Right atrium auricular region (tissue), 2 donors: ENCODE measurements around the gene ANKFN1. TPM values are rescaled to one million over a fixed set of nuclear protein-coding genes. Genes with fewer than 3 reads are reported as not detected.

Source experiments
- DNase-seq: peaks from one replicate; pipeline ENCODE4 v3.0.0-alpha.2; 2019; ENCODE audit warnings: low spot score
- H3K27ac ChIP-seq, 2 donors: fragments of 200-600 bp; sonication (generic); 1 replicate in 1 of 2; 2 replicates in 1 of 2; pipeline ENCODE4 v1.5.1; 2016 to 2019
- H3K27me3 ChIP-seq, 2 donors: fragments of 200-600 bp; sonication (generic); one replicate each; pipeline versions ENCODE4 v1.5.1 to v1.6.0; 2017 to 2019
- H3K36me3 ChIP-seq: fragments of 200-600 bp; sonication (generic); one replicate; pipeline ENCODE4 v1.5.1; 2016
- H3K4me1 ChIP-seq, 2 donors: fragments of 200-600 bp; sonication (generic); one replicate each; pipeline versions ENCODE4 v1.5.1 to v1.6.0; 2017 to 2019
- H3K4me3 ChIP-seq, 2 donors: fragments of 200-600 bp; sonication (generic); 1 replicate in 1 of 2; 2 replicates in 1 of 2; pipeline ENCODE4 v1.5.1; 2017 to 2019; ENCODE audit warnings: mild to moderate bottlenecking in 1 of 2, moderate library complexity in 1 of 2
- H3K9me3 ChIP-seq, 2 donors: fragments of 200-600 bp; sonication (generic); one replicate each; pipeline ENCODE4 v1.5.1; 2019
- total RNA-seq, 2 donors: library from RNA; depleted of rRNA; stranded (reverse); fragments of >200 nt; gene quantifications; one replicate each; pipeline ENCODE4 v1.1.0, GENCODE V29; 2016
- TF ChIP-seq, protein P1 (sequence below), 2 donors: fragments of 200-600 bp; sonication (generic); IDR thresholded peaks; one replicate each; pipeline ENCODE4 v1.5.1; 2019; ENCODE audit warnings: antibody characterized with exemption in 2 of 2

ANKFN1 gene
- total RNA-seq, 2 donors from 2014 or later: 0.67 TPM; not detected in 1

DNA sequence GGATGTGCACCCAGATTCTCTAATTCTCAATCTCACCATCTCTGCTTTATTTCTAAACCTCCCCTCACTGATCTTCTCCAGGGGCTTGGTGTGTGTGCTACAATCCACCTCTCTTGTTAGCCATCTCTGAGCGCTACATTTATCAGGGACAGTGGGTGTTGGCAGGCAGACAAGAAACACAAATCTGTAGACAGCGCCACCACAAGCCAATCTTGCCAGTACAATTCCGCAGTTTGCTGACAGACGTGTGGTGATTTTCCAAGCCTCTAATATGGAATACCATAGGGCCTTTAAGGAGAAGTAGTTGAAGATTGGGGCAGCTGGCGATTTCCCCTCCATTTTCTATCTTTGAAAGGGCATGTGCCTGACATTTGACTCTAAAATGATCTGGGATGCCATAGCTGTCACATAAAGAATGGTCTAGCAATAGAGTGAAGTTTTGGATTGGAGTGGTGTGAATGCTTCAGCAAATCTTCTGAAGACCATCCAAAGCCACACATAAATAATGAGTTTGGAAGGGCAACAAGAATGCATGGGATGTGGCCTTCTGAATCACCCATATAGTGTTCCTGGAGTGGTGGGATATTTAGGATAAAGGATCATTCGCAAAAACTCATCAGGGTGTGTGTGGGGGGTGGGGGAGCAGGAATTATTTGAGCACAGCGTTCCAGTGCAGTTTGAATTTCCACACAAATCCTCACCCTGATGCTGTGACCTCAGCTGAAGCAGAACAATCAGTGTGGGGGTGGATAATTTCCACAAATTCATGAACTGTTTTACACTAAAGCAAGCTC lies 12.0 kb upstream of the ANKFN1 start:
- H3K27me3 ChIP-seq: no peaks in the 10 kb centered on the region
- H3K4me1 ChIP-seq: no peaks in the 10 kb centered on the region
- H3K4me3 ChIP-seq: no peak overlapping the region
- TF ChIP-seq, protein P1, sequence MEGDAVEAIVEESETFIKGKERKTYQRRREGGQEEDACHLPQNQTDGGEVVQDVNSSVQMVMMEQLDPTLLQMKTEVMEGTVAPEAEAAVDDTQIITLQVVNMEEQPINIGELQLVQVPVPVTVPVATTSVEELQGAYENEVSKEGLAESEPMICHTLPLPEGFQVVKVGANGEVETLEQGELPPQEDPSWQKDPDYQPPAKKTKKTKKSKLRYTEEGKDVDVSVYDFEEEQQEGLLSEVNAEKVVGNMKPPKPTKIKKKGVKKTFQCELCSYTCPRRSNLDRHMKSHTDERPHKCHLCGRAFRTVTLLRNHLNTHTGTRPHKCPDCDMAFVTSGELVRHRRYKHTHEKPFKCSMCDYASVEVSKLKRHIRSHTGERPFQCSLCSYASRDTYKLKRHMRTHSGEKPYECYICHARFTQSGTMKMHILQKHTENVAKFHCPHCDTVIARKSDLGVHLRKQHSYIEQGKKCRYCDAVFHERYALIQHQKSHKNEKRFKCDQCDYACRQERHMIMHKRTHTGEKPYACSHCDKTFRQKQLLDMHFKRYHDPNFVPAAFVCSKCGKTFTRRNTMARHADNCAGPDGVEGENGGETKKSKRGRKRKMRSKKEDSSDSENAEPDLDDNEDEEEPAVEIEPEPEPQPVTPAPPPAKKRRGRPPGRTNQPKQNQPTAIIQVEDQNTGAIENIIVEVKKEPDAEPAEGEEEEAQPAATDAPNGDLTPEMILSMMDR (IDR thresholded peaks at IDR 0.05): no peak
- H3K27ac ChIP-seq: no peak overlapping the region
- no peaks in the 10 kb centered on the region for H3K36me3 ChIP-seq
- H3K9me3 ChIP-seq: no peaks in the 10 kb centered on the region
- DNase-seq: no peak

DNA sequence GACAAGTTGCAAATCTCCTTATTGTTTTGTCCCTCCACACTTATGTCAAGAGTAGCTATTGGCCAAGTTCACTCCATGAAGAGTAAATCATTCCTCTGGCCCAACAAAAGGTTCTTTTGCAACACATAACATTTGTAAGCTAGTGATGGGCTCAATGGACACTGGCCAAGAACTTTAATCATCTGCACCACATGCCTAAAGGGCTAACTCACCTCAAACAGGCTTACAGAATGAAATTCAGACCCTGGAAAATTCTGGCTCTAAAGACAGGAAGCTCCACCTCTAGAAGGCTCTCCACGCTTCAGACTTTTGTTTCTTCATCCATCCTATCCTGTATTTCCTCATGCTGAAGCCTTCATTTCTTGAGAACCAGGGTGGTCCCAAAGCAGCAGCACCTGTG lies 10.9 kb upstream of the ANKFN1 start:
- DNase-seq: no peak
- TF ChIP-seq, protein P1 (IDR thresholded peaks at IDR 0.05): no peak
- H3K27me3 ChIP-seq: no peaks in the 10 kb centered on the region
- no peak overlapping the region for H3K4me3 ChIP-seq
- no peak overlapping the region for H3K27ac ChIP-seq
- no peaks in the 10 kb centered on the region for H3K4me1 ChIP-seq
- no peaks in the 10 kb centered on the region for H3K9me3 ChIP-seq
- H3K36me3 ChIP-seq: no peaks in the 10 kb centered on the region

DNA sequence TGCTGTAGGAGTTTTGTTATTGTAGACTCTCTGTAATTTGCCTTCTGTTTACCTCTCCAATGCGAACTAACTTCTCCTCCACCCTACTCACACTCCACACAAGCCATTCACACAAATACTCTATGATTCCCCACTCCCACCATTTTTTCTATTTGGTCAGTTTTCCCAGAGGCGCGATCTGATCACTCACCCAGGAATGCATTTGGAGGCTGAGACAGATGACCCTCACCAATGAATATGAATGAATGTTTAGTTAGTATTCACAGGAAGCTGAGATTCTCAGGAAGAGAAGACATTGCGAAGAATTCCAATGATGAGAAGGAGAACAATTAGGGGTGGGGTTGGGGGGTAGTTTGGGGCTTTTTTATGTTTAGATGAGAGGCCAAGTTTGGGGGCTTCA lies 10.5 kb upstream of the ANKFN1 start:
- DNase-seq: no peak
- H3K4me3 ChIP-seq: no peak overlapping the region
- no peaks in the 10 kb centered on the region for H3K36me3 ChIP-seq
- TF ChIP-seq, protein P1 (IDR thresholded peaks at IDR 0.05): no peak
- no peak overlapping the region for H3K27ac ChIP-seq
- no peaks in the 10 kb centered on the region for H3K9me3 ChIP-seq
- no peaks in the 10 kb centered on the region for H3K27me3 ChIP-seq
- H3K4me1 ChIP-seq: no peaks in the 10 kb centered on the region

DNA sequence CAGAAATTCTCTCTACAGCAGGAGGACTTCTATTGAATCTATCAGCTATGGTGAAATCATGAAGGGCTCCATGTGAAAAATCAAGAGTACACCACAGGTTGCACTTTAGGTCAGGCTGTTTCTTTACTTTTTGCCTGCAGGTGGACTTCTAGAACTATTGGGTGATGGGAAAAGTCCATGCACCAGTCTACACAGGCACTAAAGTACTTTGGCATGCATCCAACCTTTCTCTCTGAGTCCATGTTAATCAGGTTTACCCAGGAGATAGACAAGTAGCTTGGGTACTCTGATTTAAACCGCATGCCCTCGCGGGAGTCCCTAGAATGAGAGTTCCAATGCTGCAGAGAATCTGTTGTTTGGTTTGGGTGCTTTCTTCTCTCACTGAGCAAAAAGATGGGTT lies 9.1 kb upstream of the ANKFN1 start:
- Histone ChIP-seq H3K27me3 (no peaks in the 10 kb centered on the region), H3K9me3 (no peaks in the 10 kb centered on the region)
- TF ChIP-seq, protein P1 (IDR thresholded peaks at IDR 0.05): no peak

DNA sequence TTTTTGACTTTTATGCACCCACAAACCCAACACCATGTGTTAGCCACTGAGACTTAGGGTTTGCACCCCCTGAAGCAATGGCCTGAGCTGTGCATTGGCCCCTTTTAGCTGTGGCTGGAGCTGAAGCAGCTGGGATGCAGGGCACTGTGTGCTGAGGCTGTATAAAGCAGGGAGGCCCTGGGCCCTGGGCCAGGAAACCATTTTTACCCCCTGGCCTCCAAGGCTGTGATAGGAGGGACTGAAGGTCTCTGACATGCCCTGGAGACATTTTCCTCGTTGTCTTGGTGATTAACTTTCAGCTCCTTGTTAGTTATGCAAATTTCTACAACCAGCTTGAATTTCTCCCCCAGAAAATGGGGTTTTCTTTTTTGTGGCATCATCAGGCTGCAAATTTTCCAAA lies 6.7 kb upstream of the ANKFN1 start:
- H3K4me3 ChIP-seq: no peak overlapping the region
- DNase-seq: no peak
- no peaks in the 10 kb centered on the region for H3K4me1 ChIP-seq
- TF ChIP-seq, protein P1 (IDR thresholded peaks at IDR 0.05): no peak
- H3K27ac ChIP-seq: no peak overlapping the region
- H3K27me3 ChIP-seq: no peaks in the 10 kb centered on the region
- no peaks in the 10 kb centered on the region for H3K36me3 ChIP-seq
- no peaks in the 10 kb centered on the region for H3K9me3 ChIP-seq

More for the DNA sequence above, 9.1 kb upstream of the ANKFN1 start:
- H3K4me3 ChIP-seq: no peak overlapping the region
- no peak overlapping the region for H3K27ac ChIP-seq
- no peak for DNase-seq
- H3K36me3 ChIP-seq: no peaks in the 10 kb centered on the region
- H3K4me1 ChIP-seq: no peaks in the 10 kb centered on the region

DNA sequence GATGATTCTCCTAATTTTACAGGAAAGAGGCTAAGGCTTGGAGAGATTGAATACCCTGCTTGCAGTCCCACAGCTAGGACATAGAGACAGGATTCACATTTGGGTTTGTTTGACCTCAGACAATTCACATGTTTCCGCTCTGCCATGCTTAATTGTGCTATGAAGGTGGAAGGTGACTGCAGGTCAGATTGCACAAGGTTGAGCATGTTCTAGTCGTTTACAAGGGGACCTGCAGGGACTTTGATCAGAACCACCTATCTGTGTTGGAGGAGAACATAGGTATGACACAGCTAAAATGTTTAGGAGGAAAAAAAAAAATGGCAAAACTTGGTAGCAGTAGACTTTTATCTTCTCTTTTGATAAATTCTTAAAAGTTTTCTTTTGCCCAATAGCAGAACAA lies 4.9 kb upstream of the ANKFN1 start:
- H3K4me1 ChIP-seq: no peaks in the 10 kb centered on the region
- no peaks in the 10 kb centered on the region for H3K9me3 ChIP-seq
- no peaks in the 10 kb centered on the region for H3K27me3 ChIP-seq
- no peaks in the 10 kb centered on the region for H3K36me3 ChIP-seq
- TF ChIP-seq, protein P1 (IDR thresholded peaks at IDR 0.05): no peak
- no peak overlapping the region for H3K27ac ChIP-seq
- DNase-seq: no peak
- no peak overlapping the region for H3K4me3 ChIP-seq
